IMR-90 (cell line): ENCODE results near the gene SIK3. TPM values are rescaled to one million over a fixed set of nuclear protein-coding genes. Genes with fewer than 3 reads are reported as not detected.

Experiments used
- ATAC-seq: fragments of 200-7000 bp; cut with Tn5 transposase; 2 replicates; pipeline ENCODE4 v1.9.1; 2020; ENCODE audit warnings: low read depth, mild to moderate bottlenecking, moderate library complexity
- BruUV-seq: library from RNA; stranded (reverse); fragments of 400-500 nt; replicated peaks from 2 replicates; lab custom pipeline; 2021; lab: Mats Ljungman, UMichigan
- CTCF ChIA-PET: fragments of 300-600 bp; formaldehyde crosslinking; extraction: SDS; loops from one replicate; lab custom pipeline; 2021; ENCODE audit warnings: antibody characterized with exemption; lab: Yijun Ruan, JAX
- POLR2A ChIA-PET: fragments of 300-600 bp; sonication (Branson Sonifier 250); formaldehyde crosslinking; loops from one replicate; lab custom pipeline; 2022; ENCODE audit warnings: antibody characterized with exemption; ENCODE audit not compliant: unreplicated experiment; lab: Charles Lee
- DNase-seq: peaks from one replicate; pipeline ENCODE4 v3.0.0; 2013
- H2AFZ ChIP-seq: replicated peaks from 2 replicates; pipeline ENCODE3; 2013; ENCODE audit warnings: low read length, mild to moderate bottlenecking; ENCODE audit not compliant: poor library complexity
- H2AK5ac ChIP-seq: 2 replicates; pipeline ENCODE4 v1.6.1; 2013; ENCODE audit warnings: low read depth, low read length, inconsistent platforms
- H2AK9ac ChIP-seq: replicated peaks from 2 replicates; pipeline ENCODE3; 2013; ENCODE audit warnings: mild to moderate bottlenecking, low read depth, low read length, moderate library complexity; ENCODE audit not compliant: poor library complexity
- H2BK120ac ChIP-seq: 2 replicates; pipeline ENCODE4 v1.6.1; 2013; ENCODE audit warnings: low read depth, low read length, inconsistent platforms
- H2BK15ac ChIP-seq: 3 replicates; pipeline ENCODE4 v1.6.1; 2013; ENCODE audit warnings: low read depth, low read length, inconsistent platforms
- H2BK20ac ChIP-seq: 2 replicates; pipeline ENCODE4 v1.6.1; 2013; ENCODE audit warnings: low read depth, mild to moderate bottlenecking, inconsistent platforms, low read length, moderate library complexity
- H2BK5ac ChIP-seq: 2 replicates; pipeline ENCODE4 v1.6.1; 2013; ENCODE audit warnings: mild to moderate bottlenecking, low read depth, low read length, inconsistent platforms; ENCODE audit not compliant: poor library complexity, severe bottlenecking
- H3K14ac ChIP-seq: replicated peaks from 2 replicates; pipeline ENCODE4 v1.6.1; 2013; ENCODE audit warnings: low read depth, low read length, inconsistent platforms
- H3K18ac ChIP-seq: 2 replicates; pipeline ENCODE4 v1.6.1; 2013; ENCODE audit warnings: low read depth, low read length, control low read depth
- H3K23ac ChIP-seq: 2 replicates; pipeline ENCODE4 v1.6.1; 2013; ENCODE audit warnings: low read depth, low read length, inconsistent platforms
- H3K27ac ChIP-seq: 2 replicates; pipeline ENCODE4 v1.5.1; 2013; ENCODE audit warnings: mild to moderate bottlenecking, control low read depth, low read length; ENCODE audit not compliant: insufficient read depth
- H3K27me3 ChIP-seq: 2 replicates; pipeline ENCODE4 v1.6.1; 2013; ENCODE audit warnings: low read length; ENCODE audit not compliant: control insufficient read depth, insufficient read depth
- H3K36me3 ChIP-seq: 2 replicates; pipeline ENCODE4 v1.6.1; 2013; ENCODE audit warnings: low read length, mixed read lengths; ENCODE audit not compliant: control insufficient read depth, insufficient read depth
- H3K4ac ChIP-seq: 2 replicates; pipeline ENCODE4 v1.6.1; 2013; ENCODE audit warnings: low read depth, low read length, inconsistent platforms
- H3K4me1 ChIP-seq: 2 replicates; pipeline ENCODE4 v1.6.1; 2013; ENCODE audit warnings: low read length, mixed read lengths; ENCODE audit not compliant: control insufficient read depth, insufficient read depth
- H3K4me2 ChIP-seq: 2 replicates; pipeline ENCODE4 v1.6.1; 2013; ENCODE audit warnings: low read depth, mild to moderate bottlenecking, control low read depth, low read length, moderate library complexity
- H3K4me3 ChIP-seq: 2 replicates; pipeline ENCODE4 v1.5.1; 2013; ENCODE audit warnings: low read depth, mild to moderate bottlenecking, control low read depth, low read length, moderate library complexity; ENCODE audit not compliant: insufficient read depth
- H3K56ac ChIP-seq: 2 replicates; pipeline ENCODE4 v1.6.1; 2013; ENCODE audit warnings: low read length, inconsistent platforms; ENCODE audit not compliant: insufficient read depth; ENCODE audit errors: extremely low read depth
- H3K79me1 ChIP-seq, 2 experiments: 2 replicates each; pipeline ENCODE4 v1.6.1; 2013; ENCODE audit warnings: low read length in 2 of 2, inconsistent platforms in 1 of 2, low read depth in 1 of 2
- H3K9ac ChIP-seq: 2 replicates; pipeline ENCODE4 v1.6.1; 2013; ENCODE audit warnings: low read depth, low read length, control low read depth
- H3K9me1 ChIP-seq: 2 replicates; pipeline ENCODE4 v1.6.1; 2013; ENCODE audit warnings: low read length, inconsistent platforms; ENCODE audit not compliant: insufficient read depth
- H3K9me3 ChIP-seq: 2 replicates; pipeline ENCODE4 v1.6.1; 2013; ENCODE audit warnings: low read length; ENCODE audit not compliant: control insufficient read depth, insufficient read depth
- H4K20me1 ChIP-seq: 2 replicates; pipeline ENCODE4 v1.6.1; 2013; ENCODE audit warnings: low read length, inconsistent platforms; ENCODE audit not compliant: insufficient read depth
- H4K5ac ChIP-seq: 2 replicates; pipeline ENCODE4 v1.6.1; 2013; ENCODE audit warnings: mild to moderate bottlenecking, low read depth, low read length, control low read depth
- H4K8ac ChIP-seq, 2 experiments: 2 replicates each; pipeline ENCODE4 v1.6.1; 2013; ENCODE audit warnings: low read depth in 2 of 2, low read length in 2 of 2, control low read depth in 1 of 2, inconsistent platforms in 1 of 2
- H4K91ac ChIP-seq: 2 replicates; pipeline ENCODE4 v1.6.1; 2013; ENCODE audit warnings: low read depth, low read length, inconsistent platforms; ENCODE audit not compliant: insufficient read depth
- BHLHE40 ChIP-seq: fragments of 150-350 bp; IDR thresholded peaks from 2 replicates; pipeline ENCODE4 v1.6.1; 2016; ENCODE audit warnings: mild to moderate bottlenecking, low read depth, low read length
- CEBPB ChIP-seq: IDR thresholded peaks from 2 replicates; pipeline ENCODE4 v1.6.1; 2012; ENCODE audit warnings: low read depth, low read length, improper control_type of control experiment
- CHD1 ChIP-seq: IDR thresholded peaks from 2 replicates; pipeline ENCODE4 v1.6.1; 2012; ENCODE audit warnings: low read depth, low read length, improper control_type of control experiment
- FOS ChIP-seq: fragments of 150-350 bp; IDR thresholded peaks from 2 replicates; pipeline ENCODE4 v1.6.1; 2016; ENCODE audit warnings: low read depth, low read length
- MAFK ChIP-seq: IDR thresholded peaks from 2 replicates; pipeline ENCODE4 v1.6.1; 2012; ENCODE audit warnings: low read depth, low read length, improper control_type of control experiment
- MAZ ChIP-seq: IDR thresholded peaks from 2 replicates; pipeline ENCODE4 v1.6.1; 2012; ENCODE audit warnings: low read depth, mild to moderate bottlenecking, low read length, improper control_type of control experiment, moderate library complexity, borderline replicate concordance
- MXI1 ChIP-seq: IDR thresholded peaks from 2 replicates; pipeline ENCODE4 v1.6.1; 2012; ENCODE audit warnings: low read depth, mild to moderate bottlenecking, low read length, moderate library complexity, borderline replicate concordance
- NFE2L2 ChIP-seq: fragments of 150-350 bp; IDR thresholded peaks from 2 replicates; pipeline ENCODE4 v1.6.1; 2016; ENCODE audit warnings: low read depth, mild to moderate bottlenecking, low read length
- POLR2A ChIP-seq: IDR thresholded peaks from 2 replicates; pipeline ENCODE4 v1.6.1; 2012; ENCODE audit warnings: mild to moderate bottlenecking, low read depth, low read length
- RAD21 ChIP-seq: IDR thresholded peaks from 2 replicates; pipeline ENCODE4 v1.6.1; 2012; ENCODE audit warnings: low read length, improper control_type of control experiment
- RCOR1 ChIP-seq: IDR thresholded peaks from 2 replicates; pipeline ENCODE4 v1.6.1; 2012; ENCODE audit warnings: mild to moderate bottlenecking, low read length, improper control_type of control experiment; ENCODE audit not compliant: insufficient replicate concordance
- RFX5 ChIP-seq: IDR thresholded peaks from 2 replicates; pipeline ENCODE4 v1.8.0; 2012; ENCODE audit warnings: low read depth, mild to moderate bottlenecking, low read length, moderate library complexity
- SMC3 ChIP-seq: fragments of 150-350 bp; IDR thresholded peaks from 2 replicates; pipeline ENCODE4 v1.6.1; 2016; ENCODE audit warnings: low read depth, mild to moderate bottlenecking, antibody characterized with exemption, low read length, moderate library complexity
- WGBS, 2 experiments: methylation state at CpG; one replicate each; pipeline versions ENCODE4 v1.1.5 to v1.1.7; 2013; ENCODE audit warnings: missing lambda C conversion rate in 2 of 2; ENCODE audit not compliant: insufficient read length in 1 of 2; ENCODE audit errors: extremely low coverage in 2 of 2; 5-methylcytosine and 5-hydroxymethylcytosine counted together
- dilution Hi-C: fragments of 300-500 bp; cut with HindIII; formaldehyde crosslinking; loops from one replicate; pipeline ENCODE4 v1.14.3; 2018; ENCODE audit warnings: low sequenced_read_pairs; ENCODE audit not compliant: unreplicated experiment
- in situ Hi-C: fragments of 300-500 bp; cut with MboI; formaldehyde crosslinking; loops from 3 replicates; pipeline ENCODE4 v1.14.3; 2019; ENCODE audit warnings: low sequenced_read_pairs, inconsistent platforms, mixed read lengths
- intact Hi-C: fragments of 100-400 bp; cut with micrococcal nuclease; formaldehyde crosslinking; loops from 2 replicates; pipeline ENCODE4 v1.10.0; 2022
- polyA plus RNA-seq, 3 experiments: library from polyadenylated mRNA; depleted of rRNA; stranded (reverse); fragments of >200 nt; gene quantifications; 2 replicates each; pipeline ENCODE4 v1.2.3, GENCODE V29; 2012; ENCODE audit warnings: low replicate concordance in 1 of 3
- total RNA-seq: library from RNA; depleted of rRNA; stranded (reverse); fragments of >200 nt; gene quantifications from 2 replicates; pipeline ENCODE4 v1.2.3, GENCODE V29; 2012
- TF ChIP-seq, protein P1 (sequence below): fragments of 150-350 bp; IDR thresholded peaks from 2 replicates; pipeline ENCODE4 v1.6.1; 2016; ENCODE audit warnings: low read depth, mild to moderate bottlenecking, low read length, moderate library complexity, borderline replicate concordance
- TF ChIP-seq, protein P2 (sequence below): fragments of 150-350 bp; IDR thresholded peaks from 2 replicates; pipeline ENCODE4 v1.6.1; 2017; ENCODE audit warnings: mild to moderate bottlenecking, antibody characterized with exemption, low read length, low read depth

Gene SIK3
- total and polyA plus RNA-seq, 2 of the 4 experiments (the other 2 are of a cell fraction) = 8.2 to 9.1 TPM

DNA sequence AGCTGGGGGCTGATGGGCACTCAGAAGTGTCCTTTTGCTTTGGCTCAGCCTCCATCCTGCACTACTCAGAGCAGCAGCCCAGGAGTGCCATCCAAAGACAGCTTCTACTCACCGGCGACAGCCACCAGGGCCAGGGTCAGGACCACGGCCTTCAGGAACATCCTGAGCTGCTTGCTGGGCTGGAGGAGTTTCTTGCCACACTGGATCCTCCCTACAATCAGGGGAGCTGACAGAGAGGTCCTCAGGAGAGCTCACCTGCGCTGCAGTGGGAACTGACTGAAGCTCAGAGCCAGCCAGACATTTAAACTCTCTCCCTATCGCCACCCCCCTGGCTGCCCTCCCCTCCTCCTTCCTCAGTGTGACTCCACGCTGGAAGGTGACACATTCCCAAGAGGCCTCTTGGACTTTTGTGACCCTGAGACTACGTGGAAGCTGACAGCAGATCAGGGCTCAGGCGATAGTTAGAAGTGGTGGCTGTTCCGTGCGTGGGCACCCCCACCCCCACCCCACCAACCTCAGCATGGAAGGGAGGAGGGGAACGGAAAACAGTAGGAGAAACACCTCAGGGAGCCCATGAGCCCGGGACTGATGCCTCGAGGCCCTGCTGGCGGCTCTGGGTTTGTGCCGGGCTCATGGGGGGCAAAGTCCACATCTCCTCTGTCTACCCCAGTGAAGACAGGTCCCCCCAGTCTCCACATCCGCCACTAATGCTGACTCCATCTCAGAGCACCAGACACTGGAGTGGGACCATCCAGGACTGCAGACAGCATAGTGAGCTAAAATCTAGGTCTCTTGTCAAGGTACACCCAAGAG is 275.0 kb downstream of the SIK3 start, which contains the start of gene APOA4:
TSS of gene APOA4 (minus strand) at position 274 of the 813 bp plus-strand sequence. CDS start at position 161, 113 bp downstream.
- intact Hi-C loops = no loop called here
- ChIA-PET POLR2A (no interaction called here), CTCF (interaction anchor here (1.1 to 1.2 kb wide), 2 partner anchors 28 to 32 kb away, joined by 4 read pairs; no protein-coding TSS in a partner anchor)
- DNase-seq (no peak), ATAC-seq (no peak)
- H3K79me1 ChIP-seq = no peaks in the 10 kb centered on the region
- no peak within 1 kb of the TSS for H3K27ac ChIP-seq
- H4K8ac ChIP-seq = no peak within 1 kb of the TSS
- H3K9ac ChIP-seq = no peak within 1 kb of the TSS
- H3K18ac ChIP-seq = no peak within 1 kb of the TSS
- H4K91ac ChIP-seq = no peak within 1 kb of the TSS
- H3K56ac ChIP-seq = no peak within 1 kb of the TSS
- H3K9me1 ChIP-seq = no peaks in the 10 kb centered on the region
- no peak within 1 kb of the TSS for H3K23ac ChIP-seq
- H2AK5ac ChIP-seq = no peak within 1 kb of the TSS
- H3K4me1 ChIP-seq = no peaks in the 10 kb centered on the region
- H3K9me3 ChIP-seq = no peaks in the 10 kb centered on the region
- H2AFZ ChIP-seq = no peak within 1 kb of the TSS
- no peak within 1 kb of the TSS for H2AK9ac ChIP-seq
- no peak within 1 kb of the TSS for H3K14ac ChIP-seq
- H4K5ac ChIP-seq = no peak within 1 kb of the TSS
- dilution Hi-C loops = no loop called here
- no peaks in the 10 kb centered on the region for H4K20me1 ChIP-seq
- in situ Hi-C loops = no loop called here
- no peak within 1 kb of the TSS for H2BK15ac ChIP-seq
- H2BK5ac ChIP-seq = no peak within 1 kb of the TSS
- H3K4me3 ChIP-seq = no peak within 1 kb of the TSS
- H3K27me3 ChIP-seq = peaks cover 24% of the 10 kb centered on the region; the same call in 1 of the 2 replicates
- no peak within 1 kb of the TSS for H3K4me2 ChIP-seq
- BruUV-seq = no TSS peak
- no peak within 1 kb of the TSS for H3K4ac ChIP-seq
- H3K36me3 ChIP-seq = no peaks in the 10 kb centered on the region
- H2BK120ac ChIP-seq = no peak within 1 kb of the TSS
- WGBS, 2 experiments = no CpG with 5 or more reads among the region's 16 CpGs
- no peak within 1 kb of the TSS for H2BK20ac ChIP-seq
- TF ChIP-seq MAFK (no peak), NFE2L2 (no peak), CEBPB (no peak), BHLHE40 (no peak), RAD21 (no peak), SMC3 (no peak), FOS (no peak), RCOR1 (no peak), MAZ (no peak), MXI1 (no peak), CHD1 (no peak), RFX5 (no peak), POLR2A (no peak)
- TF ChIP-seq, protein P1, sequence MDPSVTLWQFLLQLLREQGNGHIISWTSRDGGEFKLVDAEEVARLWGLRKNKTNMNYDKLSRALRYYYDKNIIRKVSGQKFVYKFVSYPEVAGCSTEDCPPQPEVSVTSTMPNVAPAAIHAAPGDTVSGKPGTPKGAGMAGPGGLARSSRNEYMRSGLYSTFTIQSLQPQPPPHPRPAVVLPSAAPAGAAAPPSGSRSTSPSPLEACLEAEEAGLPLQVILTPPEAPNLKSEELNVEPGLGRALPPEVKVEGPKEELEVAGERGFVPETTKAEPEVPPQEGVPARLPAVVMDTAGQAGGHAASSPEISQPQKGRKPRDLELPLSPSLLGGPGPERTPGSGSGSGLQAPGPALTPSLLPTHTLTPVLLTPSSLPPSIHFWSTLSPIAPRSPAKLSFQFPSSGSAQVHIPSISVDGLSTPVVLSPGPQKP = no peak
- TF ChIP-seq, protein P2, sequence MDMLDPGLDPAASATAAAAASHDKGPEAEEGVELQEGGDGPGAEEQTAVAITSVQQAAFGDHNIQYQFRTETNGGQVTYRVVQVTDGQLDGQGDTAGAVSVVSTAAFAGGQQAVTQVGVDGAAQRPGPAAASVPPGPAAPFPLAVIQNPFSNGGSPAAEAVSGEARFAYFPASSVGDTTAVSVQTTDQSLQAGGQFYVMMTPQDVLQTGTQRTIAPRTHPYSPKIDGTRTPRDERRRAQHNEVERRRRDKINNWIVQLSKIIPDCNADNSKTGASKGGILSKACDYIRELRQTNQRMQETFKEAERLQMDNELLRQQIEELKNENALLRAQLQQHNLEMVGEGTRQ = no peak
